Fibroblast of skin of right biceps (primary cell): ENCODE results near the gene AQP11.
"Not testable (repeated sequence)": the region's sequence is repeated elsewhere in the genome, so short reads cannot be mapped to it uniquely, and the experiment has no call there.

Source experiments
- DNase-seq: peaks from one replicate; pipeline ENCODE4 v3.0.0-alpha.2; 2013

Gene AQP11

GRCh38 chr11:77593883-77594282 lies 4.1 kb downstream of the AQP11 start:
- no peak for DNase-seq

GRCh38 chr11:77596626-77597025 lies 6.9 kb downstream of the AQP11 start:
- peak; percentile 53 for DNase-seq

- DNase-seq, result no peak
These were observed 8.4 kb downstream of the AQP11 start for GRCh38 chr11:77598195-77598594.

- DNase-seq, result peak; percentile 90
These were observed 12.8 kb downstream of the AQP11 start for GRCh38 chr11:77602381-77603088.

GRCh38 chr11:77604281-77604680 lies 14.5 kb downstream of the AQP11 start:
- no peak for DNase-seq

- DNase-seq, result no peak
These were observed 19.5 kb downstream of the AQP11 start for GRCh38 chr11:77609234-77609633.

- no peak for DNase-seq
These were observed 22.2 kb downstream of the AQP11 start for GRCh38 chr11:77611921-77612320.

- DNase-seq, result peak; percentile 60
These were observed 28.1 kb downstream of the AQP11 start for GRCh38 chr11:77617892-77618291.

GRCh38 chr11:77619576-77620198 lies 29.9 kb downstream of the AQP11 start:
- peak; percentile 44 for DNase-seq

GRCh38 chr11:77630157-77630710 lies 40.5 kb downstream of the AQP11 start:
- peak; percentile 37 for DNase-seq

- DNase-seq, result not testable (repeated sequence)
These were observed 44.2 kb downstream of the AQP11 start for GRCh38 chr11:77633926-77634325.

GRCh38 chr11:77636731-77637344 lies 47.1 kb downstream of the AQP11 start:
- DNase-seq, result no peak

- DNase-seq, result peak; percentile 91
These were observed 47.8 kb downstream of the AQP11 start, which contains the start of gene CLNS1A for GRCh38 chr11:77637345-77638165. Gene CLNS1A (minus strand): TSS chr11:77637794. CDS start chr11:77637714, 80 bp downstream.

GRCh38 chr11:77642228-77642627 lies 52.5 kb downstream of the AQP11 start:
- no peak for DNase-seq

GRCh38 chr11:77644887-77645286 lies 55.1 kb downstream of the AQP11 start:
- DNase-seq, result no peak

- peak; percentile 37 for DNase-seq
These were observed 58.0 kb downstream of the AQP11 start for GRCh38 chr11:77647654-77648305.

GRCh38 chr11:77650123-77650522 lies 60.4 kb downstream of the AQP11 start:
- no peak for DNase-seq

- peak; percentile 39 for DNase-seq
These were observed 65.1 kb downstream of the AQP11 start for GRCh38 chr11:77654770-77655434.

GRCh38 chr11:77656362-77656761 lies 66.6 kb downstream of the AQP11 start:
- no peak for DNase-seq

GRCh38 chr11:77658213-77659013 lies 68.7 kb downstream of the AQP11 start:
- peak; percentile 55 for DNase-seq
